Neural cell (in vitro differentiated cells): ENCODE measurements around the gene OBI1.

Experiments
- EZH2 ChIP-seq: fragments of 200-600, 300-800 bp; shearing (Covaris generic), sonication (generic); IDR thresholded peaks from 2 replicates; pipeline ENCODE4 v1.6.1; 2014; ENCODE audit warnings: antibody characterized with exemption, low read length, borderline replicate concordance, mild to moderate bottlenecking; ENCODE audit not compliant: insufficient read depth, poor library complexity, severe bottlenecking
- POLR2AphosphoS5 ChIP-seq: IDR thresholded peaks from 2 replicates; pipeline ENCODE4 v1.6.1; 2012
- TF ChIP-seq, protein P1 (sequence below): fragments of 450-650 bp; IDR thresholded peaks from 2 replicates; pipeline ENCODE4 v1.5.1; 2014; ENCODE audit warnings: antibody characterized with exemption, mild to moderate bottlenecking, moderate library complexity; ENCODE audit not compliant: poor library complexity, severe bottlenecking

DNA sequence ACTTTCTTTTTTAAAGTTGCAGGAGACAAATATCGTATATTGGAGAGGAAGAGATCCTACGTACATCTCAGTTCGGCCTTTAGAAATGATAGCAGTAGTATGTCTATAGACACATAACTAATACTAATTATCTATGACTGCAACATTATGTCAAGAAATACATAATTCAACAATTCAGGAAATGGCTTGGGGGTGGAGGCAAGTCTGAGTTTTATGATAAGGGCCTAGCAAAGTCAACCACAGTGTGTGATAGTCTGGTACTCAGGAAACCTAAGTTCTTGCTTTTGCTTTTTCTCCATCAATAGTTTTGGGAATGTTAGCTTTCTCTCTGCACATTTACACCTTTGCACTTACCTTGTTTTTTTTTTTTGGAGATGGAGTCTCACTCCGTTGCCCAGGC lies 27.5 kb upstream of the OBI1 start:
- TF ChIP-seq, protein P1, sequence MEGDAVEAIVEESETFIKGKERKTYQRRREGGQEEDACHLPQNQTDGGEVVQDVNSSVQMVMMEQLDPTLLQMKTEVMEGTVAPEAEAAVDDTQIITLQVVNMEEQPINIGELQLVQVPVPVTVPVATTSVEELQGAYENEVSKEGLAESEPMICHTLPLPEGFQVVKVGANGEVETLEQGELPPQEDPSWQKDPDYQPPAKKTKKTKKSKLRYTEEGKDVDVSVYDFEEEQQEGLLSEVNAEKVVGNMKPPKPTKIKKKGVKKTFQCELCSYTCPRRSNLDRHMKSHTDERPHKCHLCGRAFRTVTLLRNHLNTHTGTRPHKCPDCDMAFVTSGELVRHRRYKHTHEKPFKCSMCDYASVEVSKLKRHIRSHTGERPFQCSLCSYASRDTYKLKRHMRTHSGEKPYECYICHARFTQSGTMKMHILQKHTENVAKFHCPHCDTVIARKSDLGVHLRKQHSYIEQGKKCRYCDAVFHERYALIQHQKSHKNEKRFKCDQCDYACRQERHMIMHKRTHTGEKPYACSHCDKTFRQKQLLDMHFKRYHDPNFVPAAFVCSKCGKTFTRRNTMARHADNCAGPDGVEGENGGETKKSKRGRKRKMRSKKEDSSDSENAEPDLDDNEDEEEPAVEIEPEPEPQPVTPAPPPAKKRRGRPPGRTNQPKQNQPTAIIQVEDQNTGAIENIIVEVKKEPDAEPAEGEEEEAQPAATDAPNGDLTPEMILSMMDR = no peak
- TF ChIP-seq EZH2 (no peak), POLR2AphosphoS5 (no peak)
